AG08396 (cell line): ENCODE data around the gene MXD1.

ENCODE experiments used
- DNase-seq: peaks from one replicate; pipeline ENCODE4 v3.0.0; 2012; ENCODE audit warnings: low spot score, mixed read lengths

The MXD1 gene

DNA sequence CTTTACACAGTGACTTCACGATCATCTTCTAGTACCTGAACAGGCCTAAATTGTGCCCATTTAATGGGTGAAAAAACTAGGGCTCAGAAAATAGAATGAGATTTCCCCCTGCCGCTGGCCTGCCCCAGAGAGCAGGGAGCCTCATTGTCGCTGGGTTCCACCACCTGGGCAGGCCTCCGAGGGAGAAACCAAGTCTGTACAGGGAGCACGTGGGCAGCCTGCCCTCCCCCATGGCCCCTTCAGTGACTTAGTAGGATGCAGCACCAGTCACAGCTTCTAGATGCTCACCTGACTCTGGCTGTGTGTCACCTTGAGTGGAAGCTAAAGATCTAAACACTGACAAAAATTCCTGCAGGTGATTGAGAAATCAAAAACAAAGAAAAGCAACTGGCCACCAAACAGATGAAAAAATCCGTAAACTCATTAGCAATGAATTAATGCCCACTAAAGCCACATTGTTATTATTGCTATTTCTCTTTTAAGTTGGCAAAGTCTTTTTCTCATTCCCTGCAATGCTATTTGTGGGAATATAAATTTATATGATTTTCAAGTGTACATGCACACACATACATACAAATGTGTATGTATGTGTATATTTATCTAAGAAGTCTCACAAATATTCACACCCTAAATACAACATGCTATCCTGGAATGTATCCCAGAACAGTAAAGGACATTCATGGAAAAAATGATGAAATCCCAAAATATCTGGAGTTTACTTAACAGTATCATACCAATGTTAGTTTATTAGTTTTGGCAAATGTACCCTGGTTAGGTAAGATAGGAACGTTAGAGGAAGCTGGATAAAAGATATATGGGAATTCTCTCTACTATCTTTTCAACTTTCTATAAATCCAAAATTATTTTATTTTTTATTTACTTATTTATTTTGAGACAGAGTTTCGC is 65.2 kb downstream of the MXD1 start:
- DNase-seq = no peak

DNA sequence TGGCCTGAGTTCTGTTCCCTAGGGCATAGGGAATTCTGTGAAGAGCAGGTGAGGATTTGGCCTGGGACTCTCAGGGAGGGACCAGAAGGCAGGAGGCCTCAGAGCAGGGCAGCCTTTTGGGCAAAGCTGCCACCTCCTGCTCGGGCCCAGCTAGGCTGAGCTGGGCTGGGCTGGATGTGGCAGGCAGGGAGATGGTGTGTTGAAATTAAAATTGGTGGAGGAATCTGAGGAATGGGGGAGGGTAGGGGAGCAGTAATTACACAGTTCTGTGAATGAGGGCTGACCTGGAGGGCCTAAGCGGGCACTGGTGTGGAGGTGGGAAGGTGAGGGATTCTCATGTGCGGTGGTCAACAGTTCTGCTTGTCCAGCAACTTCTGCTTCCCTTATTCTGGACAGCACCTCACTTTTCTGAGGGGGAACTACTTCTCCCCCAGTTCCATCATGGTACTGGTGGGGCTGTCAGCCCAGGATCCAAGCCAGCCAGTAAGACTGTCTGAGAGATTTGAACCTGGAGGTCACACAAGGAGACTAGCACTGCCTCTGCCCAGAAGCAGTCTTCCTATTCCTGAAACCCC is 68.6 kb downstream of the MXD1 start:
- no peak for DNase-seq

GRCh38 chr2:69985216-69985615 is 70.3 kb downstream of the MXD1 start:
- DNase-seq = no peak

GRCh38 chr2:69985688-69986087 is 70.8 kb downstream of the MXD1 start:
- DNase-seq = no peak

DNA sequence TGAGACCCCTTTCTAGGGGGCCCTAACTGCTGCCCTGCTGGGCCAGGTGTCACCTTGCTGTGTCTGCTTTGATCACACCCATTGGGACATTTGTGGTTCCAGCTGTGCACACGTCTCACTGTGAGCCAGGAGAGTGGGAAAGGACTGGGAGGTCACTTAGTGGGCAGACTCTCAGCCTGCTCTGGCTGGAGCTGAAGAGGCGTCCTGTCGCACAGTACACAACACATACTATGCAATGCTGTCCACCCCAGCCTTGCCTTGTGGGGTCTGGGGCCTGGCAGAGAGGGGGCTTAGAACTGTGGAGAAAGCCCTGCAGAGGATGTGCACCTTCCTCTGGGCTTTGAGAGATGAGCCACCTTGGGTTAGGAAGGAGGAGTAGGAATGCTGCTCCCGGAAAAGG is 71.8 kb downstream of the MXD1 start:
- no peak for DNase-seq

DNA sequence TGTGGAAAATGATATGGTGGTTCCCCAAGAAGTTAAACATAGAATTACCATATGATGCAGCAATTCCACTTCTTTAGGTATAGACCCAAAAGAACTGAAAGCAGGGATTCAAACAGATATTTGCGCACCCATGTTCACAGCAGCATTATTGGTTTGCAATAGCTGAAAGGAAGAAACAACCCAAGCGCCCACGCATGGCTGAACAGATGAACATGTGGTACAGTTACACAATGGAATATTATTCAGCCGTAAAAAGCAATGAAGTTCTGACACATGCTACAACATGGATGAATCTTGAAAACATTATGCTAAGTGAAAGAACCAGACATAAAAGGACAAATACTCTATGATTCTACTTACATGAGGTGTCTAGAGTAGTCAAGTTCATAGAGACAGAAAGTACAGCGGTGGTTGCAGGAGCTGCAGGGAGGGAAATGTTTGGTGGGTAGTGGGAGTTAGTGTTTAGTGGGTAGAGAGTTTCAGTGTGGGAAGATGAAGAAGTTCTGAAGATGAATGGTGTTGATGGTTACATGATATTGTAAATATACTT is 73.3 kb downstream of the MXD1 start:
- DNase-seq = no peak

- DNase-seq = no peak
Observed at GRCh38 chr2:69989009-69989408, 74.1 kb downstream of the MXD1 start.

DNA sequence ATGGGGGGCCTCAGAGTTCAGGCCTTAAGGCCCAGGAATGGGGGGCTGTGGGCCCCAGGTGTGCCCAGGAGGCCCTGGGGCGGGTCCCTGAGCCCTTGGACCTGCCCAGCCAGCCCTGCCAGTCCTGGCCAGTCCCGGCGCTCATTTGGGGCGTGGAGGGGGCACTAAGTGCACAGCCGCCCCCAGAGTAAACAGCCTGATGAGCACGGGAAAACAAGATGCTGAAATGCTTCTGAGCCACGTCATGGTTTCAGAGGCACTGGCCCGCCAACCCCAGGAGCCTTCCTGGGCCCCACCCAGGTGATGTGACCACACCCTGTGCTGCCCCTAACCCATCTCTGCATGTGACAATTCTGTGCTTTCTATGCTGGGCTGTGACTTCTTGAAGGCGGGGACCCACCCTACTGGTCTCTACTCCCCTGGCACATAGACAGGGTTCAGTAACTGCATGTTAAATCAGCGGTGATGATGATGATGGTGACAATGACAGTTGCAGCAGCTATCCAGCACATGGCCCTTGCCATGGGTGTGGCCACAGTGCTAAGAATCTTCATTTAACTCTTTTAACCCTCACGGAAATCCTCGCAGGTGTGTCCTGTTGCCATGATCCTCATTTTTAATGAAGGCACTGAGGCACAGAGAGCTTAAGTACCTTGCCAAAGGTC is 74.7 kb downstream of the MXD1 start:
- no peak for DNase-seq
